HG02884 (cell line): Measurements from ENCODE around the gene LOXL1.
"Not testable (repeated sequence)": the region's sequence is repeated elsewhere in the genome, so short reads cannot be mapped to it uniquely, and the experiment has no call there.

Experiments
- ATAC-seq: cut with Tn5 transposase; IDR thresholded peaks from one replicate; pipeline ENCODE4 v1.9.1; 2021; ENCODE audit warnings: mild to moderate bottlenecking, moderate library complexity; ENCODE audit not compliant: unreplicated experiment

The LOXL1 gene

GRCh38 chr15:73972984-73973682 is 46.9 kb downstream of the LOXL1 start:
- ATAC-seq = no peak

GRCh38 chr15:73973683-73974200 is 47.5 kb downstream of the LOXL1 start:
- ATAC-seq = not testable (repeated sequence)

GRCh38 chr15:73975440-73976125 is 49.3 kb downstream of the LOXL1 start:
- not testable (repeated sequence) for ATAC-seq

GRCh38 chr15:73978896-73979295 is 52.6 kb downstream of the LOXL1 start:
- no peak for ATAC-seq

- no peak for ATAC-seq
These were observed 53.4 kb downstream of the LOXL1 start for GRCh38 chr15:73979636-73980035.

GRCh38 chr15:73981761-73982221 is 55.5 kb downstream of the LOXL1 start:
- ATAC-seq = no peak

GRCh38 chr15:73982222-73982962 is 56.1 kb downstream of the LOXL1 start:
- peak; percentile 66 for ATAC-seq

GRCh38 chr15:73983211-73983727 is 57.0 kb downstream of the LOXL1 start:
- ATAC-seq = no peak

- ATAC-seq = no peak
These were observed 57.5 kb downstream of the LOXL1 start for GRCh38 chr15:73983773-73984172.

- ATAC-seq = no peak
These were observed 58.1 kb downstream of the LOXL1 start for GRCh38 chr15:73984208-73984979.

GRCh38 chr15:73985101-73985873 is 59.0 kb downstream of the LOXL1 start:
- no peak for ATAC-seq

GRCh38 chr15:73986055-73986775 is 60.0 kb downstream of the LOXL1 start:
- no peak for ATAC-seq

- ATAC-seq = no peak
These were observed 60.5 kb downstream of the LOXL1 start for GRCh38 chr15:73986776-73987056.

- ATAC-seq = no peak
These were observed 61.0 kb downstream of the LOXL1 start for GRCh38 chr15:73987250-73987649.

- no peak for ATAC-seq
These were observed 61.6 kb downstream of the LOXL1 start for GRCh38 chr15:73987681-73988444.

- no peak for ATAC-seq
These were observed 62.2 kb downstream of the LOXL1 start for GRCh38 chr15:73988445-73988969.

- ATAC-seq = no peak
These were observed 62.9 kb downstream of the LOXL1 start for GRCh38 chr15:73989001-73989798.
